ENCODE results near the gene SPC24. TPM values are rescaled to one million over a fixed set of nuclear protein-coding genes. Genes with fewer than 3 reads are reported as not detected.

SPC24 gene
- polyA plus RNA-seq, 1 experiment: 18.9 TPM

DNA sequence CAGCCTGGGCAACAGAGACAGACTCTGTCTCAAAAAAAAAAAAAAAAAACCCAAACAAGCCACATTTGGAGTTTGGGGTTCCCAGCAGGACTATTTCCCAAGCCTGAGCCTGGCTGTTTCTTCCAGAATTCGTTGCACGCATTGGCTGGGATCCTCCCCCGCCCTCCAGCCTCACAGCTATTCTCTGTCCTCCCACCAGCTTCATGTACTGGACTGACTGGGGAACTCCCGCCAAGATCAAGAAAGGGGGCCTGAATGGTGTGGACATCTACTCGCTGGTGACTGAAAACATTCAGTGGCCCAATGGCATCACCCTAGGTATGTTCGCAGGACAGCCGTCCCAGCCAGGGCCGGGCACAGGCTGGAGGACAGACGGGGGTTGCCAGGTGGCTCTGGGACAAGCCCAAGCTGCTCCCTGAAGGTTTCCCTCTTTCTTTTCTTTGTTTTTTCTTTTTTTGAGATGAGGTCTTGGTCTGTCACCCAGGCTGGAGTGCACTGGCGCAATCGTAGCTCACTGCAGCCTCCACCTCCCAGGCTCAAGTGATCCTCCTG is 39.6 kb downstream of the SPC24 start:
- no peak for DNase-seq (ENCODE audit: low read depth)
- Histone ChIP-seq H3K36me3 (ENCODE audit: control insufficient read depth, insufficient read depth, low read length) (peaks cover 48% of the 10 kb centered on the region), H3K27me3 (ENCODE audit: control insufficient read depth, insufficient read depth, low read length) (no peaks in the 10 kb centered on the region), H3K4me3 (ENCODE audit: low read depth, low read length) (no peak overlapping the region)
- TF ChIP-seq CTCF (IDR thresholded peaks at IDR 0.05; ENCODE audit: insufficient read depth, low read depth, low read length): no peak
- POLR2A ChIA-PET: no interaction called here
- CTCF ChIA-PET: interaction anchor here (1.4 kb wide), 1 partner anchor 10 kb away, joined by 7 read pairs; no protein-coding TSS in a partner anchor

DNA sequence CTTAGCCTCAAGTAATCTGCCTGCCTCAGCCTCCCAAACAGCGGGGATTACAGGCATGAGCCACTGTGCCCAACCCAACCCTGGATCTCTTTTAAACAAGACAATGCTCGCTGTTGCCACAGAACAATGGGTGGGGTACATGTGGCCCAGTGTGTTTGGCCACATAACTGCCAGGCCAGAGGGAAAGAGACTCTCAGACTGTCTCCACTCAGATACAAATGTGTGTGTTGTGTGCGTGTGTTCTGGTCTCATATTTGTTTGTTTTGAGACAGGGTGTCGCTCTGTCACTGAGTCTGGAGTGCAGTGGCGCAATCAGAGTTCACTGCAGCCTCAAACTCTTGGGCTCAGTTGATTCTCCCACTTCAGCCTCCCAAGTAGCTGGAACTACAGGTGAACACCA is 40.5 kb downstream of the SPC24 start:
- POLR2A ChIA-PET: no interaction called here
- no peak for TF ChIP-seq CTCF (IDR thresholded peaks at IDR 0.05; ENCODE audit: insufficient read depth, low read depth, low read length)
- no peak for DNase-seq (ENCODE audit: low read depth)
- CTCF ChIA-PET: interaction anchor here (0.9 to 1.4 kb wide), 2 partner anchors 11 to 79 kb away, joined by 4 to 7 read pairs; no protein-coding TSS in a partner anchor
- Histone ChIP-seq H3K4me3 (ENCODE audit: low read depth, low read length) (no peak overlapping the region), H3K27me3 (ENCODE audit: control insufficient read depth, insufficient read depth, low read length) (no peaks in the 10 kb centered on the region), H3K36me3 (ENCODE audit: control insufficient read depth, insufficient read depth, low read length) (peaks cover 43% of the 10 kb centered on the region)

DNA sequence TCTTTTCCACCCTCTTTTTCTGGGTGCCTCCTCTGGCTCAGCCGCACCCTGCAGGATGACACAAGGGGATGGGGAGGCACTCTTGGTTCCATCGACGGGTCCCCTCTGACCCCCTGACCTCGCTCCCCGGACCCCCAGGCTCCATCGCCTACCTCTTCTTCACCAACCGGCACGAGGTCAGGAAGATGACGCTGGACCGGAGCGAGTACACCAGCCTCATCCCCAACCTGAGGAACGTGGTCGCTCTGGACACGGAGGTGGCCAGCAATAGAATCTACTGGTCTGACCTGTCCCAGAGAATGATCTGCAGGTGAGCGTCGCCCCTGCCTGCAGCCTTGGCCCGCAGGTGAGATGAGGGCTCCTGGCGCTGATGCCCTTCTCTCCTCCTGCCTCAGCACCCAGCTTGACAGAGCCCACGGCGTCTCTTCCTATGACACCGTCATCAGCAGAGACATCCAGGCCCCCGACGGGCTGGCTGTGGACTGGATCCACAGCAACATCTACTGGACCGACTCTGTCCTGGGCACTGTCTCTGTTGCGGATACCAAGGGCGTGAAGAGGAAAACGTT is 42.4 kb downstream of the SPC24 start:
- Histone ChIP-seq H3K36me3 (ENCODE audit: control insufficient read depth, insufficient read depth, low read length) (peaks cover 44% of the 10 kb centered on the region), H3K4me3 (ENCODE audit: low read depth, low read length) (no peak overlapping the region), H3K27me3 (ENCODE audit: control insufficient read depth, insufficient read depth, low read length) (no peaks in the 10 kb centered on the region)
- POLR2A ChIA-PET: no interaction called here
- CTCF ChIA-PET: interaction anchor here (0.6 to 3.5 kb wide), 2 partner anchors 13 to 28 kb away, joined by 3 to 18 read pairs; no protein-coding TSS in a partner anchor
- no peak for TF ChIP-seq CTCF (IDR thresholded peaks at IDR 0.05; ENCODE audit: insufficient read depth, low read depth, low read length)
- DNase-seq (ENCODE audit: low read depth): no peak

- no peak for DNase-seq (ENCODE audit: low read depth)
- Histone ChIP-seq H3K36me3 (ENCODE audit: control insufficient read depth, insufficient read depth, low read length) (peaks cover 45% of the 10 kb centered on the region), H3K4me3 (ENCODE audit: low read depth, low read length) (no peak overlapping the region), H3K27me3 (ENCODE audit: control insufficient read depth, insufficient read depth, low read length) (no peaks in the 10 kb centered on the region)
- ChIA-PET POLR2A (no interaction called here), CTCF (interaction anchor here (3.5 kb wide), 1 partner anchor 14 kb away, joined by 18 read pairs; no protein-coding TSS in a partner anchor)
- no peak for TF ChIP-seq CTCF (IDR thresholded peaks at IDR 0.05; ENCODE audit: insufficient read depth, low read depth, low read length)
Measured at GRCh38 chr19:11111771-11112144, 43.8 kb downstream of the SPC24 start.

GRCh38 chr19:11111117-11111770 is 44.3 kb downstream of the SPC24 start:
- CTCF ChIA-PET: interaction anchor here (3.1 to 3.5 kb wide), 2 partner anchors 15 kb away, joined by 11 to 18 read pairs; no protein-coding TSS in a partner anchor
- POLR2A ChIA-PET: no interaction called here
- no peak for TF ChIP-seq CTCF (IDR thresholded peaks at IDR 0.05; ENCODE audit: insufficient read depth, low read depth, low read length)
- Histone ChIP-seq H3K4me3 (ENCODE audit: low read depth, low read length) (no peak overlapping the region), H3K36me3 (ENCODE audit: control insufficient read depth, insufficient read depth, low read length) (peaks cover 45% of the 10 kb centered on the region), H3K27me3 (ENCODE audit: control insufficient read depth, insufficient read depth, low read length) (no peaks in the 10 kb centered on the region)
- no peak for DNase-seq (ENCODE audit: low read depth)
